PC-9 (cell line): ENCODE data around the gene MOV10L1. TPM values are rescaled to one million over a fixed set of nuclear protein-coding genes. Genes with fewer than 3 reads are reported as not detected.
"Not testable (repeated sequence)": the region's sequence is repeated elsewhere in the genome, so short reads cannot be mapped to it uniquely, and the experiment has no call there.

ENCODE experiments used
- BruUV-seq: library from RNA; stranded (reverse); fragments of 400-500 nt; replicated peaks from 2 replicates; lab custom pipeline; 2021; lab: Mats Ljungman, UMichigan
- CTCF ChIA-PET: fragments of 300-600 bp; sonication (Branson Sonifier 250); formaldehyde crosslinking; loops from one replicate; lab custom pipeline; 2022; ENCODE audit warnings: antibody characterized with exemption; lab: Charles Lee
- POLR2A ChIA-PET: fragments of 300-600 bp; sonication (Branson Sonifier 250); formaldehyde crosslinking; loops from one replicate; lab custom pipeline; 2022; ENCODE audit warnings: antibody characterized with exemption; ENCODE audit not compliant: unreplicated experiment; lab: Charles Lee
- DNase-seq, 2 experiments: peaks; one replicate each; pipeline versions ENCODE4 v3.0.0 to v3.0.0-alpha.2; 2015 to 2022; ENCODE audit warnings: mixed read lengths in 1 of 2
- H2AFZ ChIP-seq: fragments of 200-600 bp; sonication (generic); 2 replicates; pipeline ENCODE4 v1.8.1; 2017; ENCODE audit warnings: antibody characterized with exemption
- H3F3A ChIP-seq: fragments of 200-600 bp; sonication (generic); 2 replicates; pipeline ENCODE4 v1.8.1; 2017; ENCODE audit warnings: antibody characterized with exemption, mild to moderate bottlenecking, low read depth; ENCODE audit not compliant: insufficient read depth
- H3K27ac ChIP-seq: fragments of 200-600 bp; sonication (generic); 2 replicates; pipeline ENCODE4 v1.6.1; 2016; ENCODE audit warnings: mixed run types
- H3K27me3 ChIP-seq: fragments of 200-600 bp; sonication (generic); 2 replicates; pipeline ENCODE4 v1.6.1; 2016; ENCODE audit warnings: low read depth, mixed run types; ENCODE audit not compliant: insufficient read depth
- H3K36me3 ChIP-seq: fragments of 200-600 bp; sonication (generic); 2 replicates; pipeline ENCODE4 v1.6.1; 2016; ENCODE audit warnings: low read depth, mixed run types
- H3K4me1 ChIP-seq: fragments of 200-600 bp; sonication (generic); replicated peaks from 2 replicates; pipeline ENCODE4 v1.6.1; 2016; ENCODE audit warnings: mixed run types; ENCODE audit not compliant: insufficient read depth
- H3K4me2 ChIP-seq: fragments of 200-600 bp; sonication (generic); 2 replicates; pipeline ENCODE4 v1.6.1; 2017; ENCODE audit warnings: mixed run types
- H3K4me3 ChIP-seq: fragments of 200-600 bp; sonication (generic); 2 replicates; pipeline ENCODE4 v1.6.1; 2016; ENCODE audit warnings: mixed run types
- H3K79me2 ChIP-seq: fragments of 200-600 bp; sonication (generic); 2 replicates; pipeline ENCODE4 v1.6.1; 2017; ENCODE audit warnings: low read depth, mixed run types
- H3K9me2 ChIP-seq: fragments of 200-600 bp; sonication (generic); 2 replicates; pipeline ENCODE4 v1.8.1; 2017; ENCODE audit warnings: mild to moderate bottlenecking; ENCODE audit not compliant: insufficient read depth
- H3K9me3 ChIP-seq: fragments of 200-600 bp; sonication (generic); 2 replicates; pipeline ENCODE4 v1.8.1; 2016; ENCODE audit warnings: low read depth; ENCODE audit not compliant: insufficient read depth
- H4K20me1 ChIP-seq: fragments of 200-600 bp; sonication (generic); 2 replicates; pipeline ENCODE4 v1.8.1; 2017; ENCODE audit not compliant: insufficient read depth
- EZH2 ChIP-seq: fragments of 200-600 bp; sonication (generic); IDR thresholded peaks from 2 replicates; pipeline ENCODE4 v1.8.0; 2017; ENCODE audit warnings: antibody characterized with exemption, low read depth
- intact Hi-C: fragments of 100-400 bp; cut with micrococcal nuclease; formaldehyde crosslinking; loops from one replicate; pipeline ENCODE4 v1.10.0; 2022; ENCODE audit not compliant: unreplicated experiment
- total RNA-seq: library from RNA; stranded (reverse); gene quantifications from 2 replicates; pipeline ENCODE4 v1.2.3, GENCODE V29; 2021
- TF ChIP-seq, protein P1 (sequence below): fragments of 200-600 bp; sonication (generic); conservative IDR thresholded peaks from 2 replicates; pipeline ENCODE4 v1.6.1; 2017; ENCODE audit warnings: mixed run types, antibody characterized with exemption, mild to moderate bottlenecking, moderate library complexity

MOV10L1 gene
- total RNA-seq, 1 experiment from 2014 or later = not detected

DNA sequence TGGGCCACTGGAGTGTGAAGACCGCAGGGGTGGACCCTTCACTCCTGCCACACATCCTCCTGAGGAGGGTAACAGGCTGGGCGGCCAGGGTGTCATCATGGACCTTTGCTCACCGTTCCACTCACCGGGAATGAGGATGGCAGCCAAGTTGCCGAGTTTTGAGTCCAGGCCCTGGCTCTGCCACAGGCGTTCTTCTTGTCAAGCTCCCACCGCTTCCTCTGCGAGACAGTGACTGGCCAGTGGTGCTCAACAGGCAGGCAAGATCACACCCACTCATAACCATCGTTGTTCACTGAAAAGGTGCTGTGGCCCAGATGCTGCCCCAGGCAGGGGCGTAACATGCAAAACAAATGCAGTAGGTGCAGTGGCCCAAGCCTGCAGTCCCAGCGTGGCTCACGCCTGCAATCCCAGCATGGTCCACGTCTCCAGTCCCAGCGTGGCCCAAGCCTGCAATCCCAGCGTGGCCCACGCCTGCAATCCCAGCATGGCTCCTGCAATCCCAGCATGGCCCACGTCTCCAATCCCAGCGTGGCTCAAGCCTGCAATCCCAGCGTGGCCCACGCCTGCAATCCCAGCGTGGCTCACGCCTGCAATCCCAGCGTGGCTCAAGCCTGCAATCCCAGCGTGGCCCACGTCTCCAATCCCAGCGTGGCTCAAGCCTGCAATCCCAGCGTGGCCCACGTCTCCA, 75.8 kb downstream of the MOV10L1 start:
- H3K4me2 ChIP-seq = no peak overlapping the region
- no peaks in the 10 kb centered on the region for H3K27me3 ChIP-seq
- no peaks in the 10 kb centered on the region for H3K9me3 ChIP-seq
- no peak overlapping the region for H3K4me3 ChIP-seq
- no peaks in the 10 kb centered on the region for H3K36me3 ChIP-seq
- DNase-seq = no peak
- H3F3A ChIP-seq = no peaks in the 10 kb centered on the region
- no TSS peak for BruUV-seq
- no peak overlapping the region for H3K27ac ChIP-seq
- CTCF ChIA-PET = no interaction called here
- TF ChIP-seq EZH2 = no peak
- TF ChIP-seq, protein P1, sequence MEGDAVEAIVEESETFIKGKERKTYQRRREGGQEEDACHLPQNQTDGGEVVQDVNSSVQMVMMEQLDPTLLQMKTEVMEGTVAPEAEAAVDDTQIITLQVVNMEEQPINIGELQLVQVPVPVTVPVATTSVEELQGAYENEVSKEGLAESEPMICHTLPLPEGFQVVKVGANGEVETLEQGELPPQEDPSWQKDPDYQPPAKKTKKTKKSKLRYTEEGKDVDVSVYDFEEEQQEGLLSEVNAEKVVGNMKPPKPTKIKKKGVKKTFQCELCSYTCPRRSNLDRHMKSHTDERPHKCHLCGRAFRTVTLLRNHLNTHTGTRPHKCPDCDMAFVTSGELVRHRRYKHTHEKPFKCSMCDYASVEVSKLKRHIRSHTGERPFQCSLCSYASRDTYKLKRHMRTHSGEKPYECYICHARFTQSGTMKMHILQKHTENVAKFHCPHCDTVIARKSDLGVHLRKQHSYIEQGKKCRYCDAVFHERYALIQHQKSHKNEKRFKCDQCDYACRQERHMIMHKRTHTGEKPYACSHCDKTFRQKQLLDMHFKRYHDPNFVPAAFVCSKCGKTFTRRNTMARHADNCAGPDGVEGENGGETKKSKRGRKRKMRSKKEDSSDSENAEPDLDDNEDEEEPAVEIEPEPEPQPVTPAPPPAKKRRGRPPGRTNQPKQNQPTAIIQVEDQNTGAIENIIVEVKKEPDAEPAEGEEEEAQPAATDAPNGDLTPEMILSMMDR = no peak
- H2AFZ ChIP-seq = no peak overlapping the region
- POLR2A ChIA-PET = interaction anchor here (0.7 kb wide), 1 partner anchor 25 kb away, joined by 3 read pairs; no protein-coding TSS in a partner anchor
- intact Hi-C loops = no loop called here
- no peaks in the 10 kb centered on the region for H4K20me1 ChIP-seq
- H3K79me2 ChIP-seq = no peaks in the 10 kb centered on the region
- H3K4me1 ChIP-seq = peaks cover 4% of the 10 kb centered on the region; the same call in 1 of the 2 replicates
- H3K9me2 ChIP-seq = no peaks in the 10 kb centered on the region

- Histone ChIP-seq H3K4me2 (no peak overlapping the region), H2AFZ (no peak overlapping the region), H4K20me1 (no peaks in the 10 kb centered on the region), H3K9me2 (no peaks in the 10 kb centered on the region), H3F3A (peaks cover 10% of the 10 kb centered on the region; the same call in 1 of the 2 replicates), H3K36me3 (no peaks in the 10 kb centered on the region), H3K9me3 (no peaks in the 10 kb centered on the region), H3K4me3 (no peak overlapping the region), H3K4me1 (peaks cover 13% of the 10 kb centered on the region), H3K27ac (no peak overlapping the region), H3K27me3 (no peaks in the 10 kb centered on the region), H3K79me2 (peaks cover 4% of the 10 kb centered on the region; the same call in 1 of the 2 replicates)
- intact Hi-C loops = no loop called here
- BruUV-seq = no TSS peak
- ChIA-PET POLR2A (no interaction called here), CTCF (no interaction called here)
- no peak for TF ChIP-seq EZH2
- TF ChIP-seq, protein P1 = no peak
- no peak for DNase-seq
Observed at GRCh38 chr22:50167689-50168489, 78.1 kb downstream of the MOV10L1 start.

- CTCF ChIA-PET, H3K9me2 ChIP-seq, H2AFZ ChIP-seq, H4K20me1 ChIP-seq, POLR2A ChIA-PET, H3K27me3 ChIP-seq, H3K79me2 ChIP-seq, H3K4me2 ChIP-seq, H3K9me3 ChIP-seq, H3K4me3 ChIP-seq, DNase-seq, H3F3A ChIP-seq, BruUV-seq, H3K27ac ChIP-seq, H3K36me3 ChIP-seq, intact Hi-C loops: not testable (repeated sequence)
- H3K4me1 ChIP-seq = peaks cover 13% of the 10 kb centered on the region
Observed at GRCh38 chr22:50168490-50169180, 78.8 kb downstream of the MOV10L1 start.
